Osteocyte (in vitro differentiated cells): Measurements from ENCODE around the gene SMAP1. TPM values are rescaled to one million over a fixed set of nuclear protein-coding genes. Genes with fewer than 3 reads are reported as not detected.
"Not testable (repeated sequence)": the region's sequence is repeated elsewhere in the genome, so short reads cannot be mapped to it uniquely, and the experiment has no call there.

Experiments
- DNase-seq: peaks from one replicate; pipeline ENCODE4 v3.0.0; 2021; ENCODE audit warnings: mixed read lengths; ENCODE audit not compliant: unreplicated experiment; ENCODE audit errors: extremely low spot score
- H3K27ac Mint-ChIP-seq: one replicate; pipeline ENCODE4 v1.8.0; 2021; ENCODE audit warnings: mild to moderate bottlenecking, mixed read lengths; ENCODE audit not compliant: unreplicated experiment
- H3K27me3 Mint-ChIP-seq: one replicate; pipeline ENCODE4 v1.8.0; 2021; ENCODE audit warnings: mixed read lengths; ENCODE audit not compliant: unreplicated experiment
- H3K36me3 Mint-ChIP-seq: one replicate; pipeline ENCODE4 v1.8.0; 2021; ENCODE audit warnings: mixed read lengths; ENCODE audit not compliant: unreplicated experiment
- H3K4me1 Mint-ChIP-seq: one replicate; pipeline ENCODE4 v1.8.0; 2021; ENCODE audit warnings: mixed read lengths; ENCODE audit not compliant: unreplicated experiment
- H3K4me3 Mint-ChIP-seq: one replicate; pipeline ENCODE4 v1.8.0; 2021; ENCODE audit warnings: mild to moderate bottlenecking, moderate library complexity, mixed read lengths; ENCODE audit not compliant: unreplicated experiment
- H3K9me3 Mint-ChIP-seq: one replicate; pipeline ENCODE4 v1.8.0; 2021; ENCODE audit warnings: mixed read lengths; ENCODE audit not compliant: unreplicated experiment
- CTCF ChIP-seq: fragments of 200-600 bp; sonication (generic); IDR thresholded peaks from 2 replicates; pipeline ENCODE4 v1.5.0; 2021; ENCODE audit warnings: antibody characterized with exemption, mild to moderate bottlenecking, moderate library complexity
- total RNA-seq: library from RNA; stranded (reverse); gene quantifications from 2 replicates; pipeline ENCODE4 v1.2.1, GENCODE V29; 2021

The SMAP1 gene
- total RNA-seq, 1 donor from 2014 or later, result 27.2 TPM

GRCh38 chr6:70734979-70735378 lies 67.3 kb downstream of the SMAP1 start:
- peaks cover 5% of the 10 kb centered on the region for H3K4me1 Mint-ChIP-seq
- H3K9me3 Mint-ChIP-seq, result peaks cover 4% of the 10 kb centered on the region
- H3K36me3 Mint-ChIP-seq, result peaks cover 12% of the 10 kb centered on the region
- DNase-seq, result no peak
- H3K27ac Mint-ChIP-seq, result no peak overlapping the region
- no peak for TF ChIP-seq CTCF
- H3K4me3 Mint-ChIP-seq, result no peak overlapping the region
- no peaks in the 10 kb centered on the region for H3K27me3 Mint-ChIP-seq

- Mint-ChIP-seq H3K36me3 (peaks cover 14% of the 10 kb centered on the region), H3K4me3 (no peak overlapping the region), H3K4me1 (peaks cover 5% of the 10 kb centered on the region), H3K27me3 (no peaks in the 10 kb centered on the region), H3K27ac (no peak overlapping the region), H3K9me3 (peaks cover 4% of the 10 kb centered on the region)
- no peak for DNase-seq
- TF ChIP-seq CTCF, result no peak
Measured at GRCh38 chr6:70735513-70735912, 67.8 kb downstream of the SMAP1 start.

GRCh38 chr6:70738028-70738427 lies 70.3 kb downstream of the SMAP1 start:
- Mint-ChIP-seq H3K4me1 (peaks cover 5% of the 10 kb centered on the region), H3K36me3 (peaks cover 21% of the 10 kb centered on the region), H3K4me3 (no peak overlapping the region), H3K27me3 (no peaks in the 10 kb centered on the region), H3K9me3 (peaks cover 9% of the 10 kb centered on the region), H3K27ac (peak overlapping the region; percentile 36)
- no peak for DNase-seq
- TF ChIP-seq CTCF, result no peak

GRCh38 chr6:70739534-70739933 lies 71.9 kb downstream of the SMAP1 start:
- no peak overlapping the region for H3K27ac Mint-ChIP-seq
- peaks cover 9% of the 10 kb centered on the region for H3K9me3 Mint-ChIP-seq
- no peak for TF ChIP-seq CTCF
- DNase-seq, result no peak
- peaks cover 5% of the 10 kb centered on the region for H3K4me1 Mint-ChIP-seq
- no peaks in the 10 kb centered on the region for H3K27me3 Mint-ChIP-seq
- no peak overlapping the region for H3K4me3 Mint-ChIP-seq
- peaks cover 17% of the 10 kb centered on the region for H3K36me3 Mint-ChIP-seq

- not testable (repeated sequence) for H3K9me3 Mint-ChIP-seq, H3K4me3 Mint-ChIP-seq
Measured at GRCh38 chr6:70740746-70741145, 73.1 kb downstream of the SMAP1 start.

GRCh38 chr6:70742462-70742861 lies 74.8 kb downstream of the SMAP1 start:
- H3K27ac Mint-ChIP-seq, H3K27me3 Mint-ChIP-seq, H3K4me3 Mint-ChIP-seq, DNase-seq, H3K4me1 Mint-ChIP-seq, H3K9me3 Mint-ChIP-seq: not testable (repeated sequence)
- H3K36me3 Mint-ChIP-seq, result peaks cover 15% of the 10 kb centered on the region

More at GRCh38 chr6:70740746-70741145, 73.1 kb downstream of the SMAP1 start:
- DNase-seq, H3K27me3 Mint-ChIP-seq, H3K27ac Mint-ChIP-seq, H3K4me1 Mint-ChIP-seq: not testable (repeated sequence)
- H3K36me3 Mint-ChIP-seq, result peaks cover 15% of the 10 kb centered on the region
